SK-MEL-5 (cell line): ENCODE measurements around the gene CR1. TPM values are rescaled to one million over a fixed set of nuclear protein-coding genes. Genes with fewer than 3 reads are reported as not detected.
"Not testable (repeated sequence)": the region's sequence is repeated elsewhere in the genome, so short reads cannot be mapped to it uniquely, and the experiment has no call there.

Experiments used
- DNase-seq: peaks from one replicate; pipeline ENCODE4 v3.0.0-alpha.2; 2016; ENCODE audit warnings: low read depth, low spot score
- in situ Hi-C: cut with HindIII; loops from 2 replicates; pipeline ENCODE4 v1.10.0; 2016; ENCODE audit warnings: low sequenced_read_pairs, high pct_unique_total_duplicates, low pct_unique_long_range_greater_than_20kb
- total RNA-seq: library from RNA; depleted of rRNA; stranded (reverse); fragments of >200 nt; shearing (Covaris generic); gene quantifications from 2 replicates; pipeline ENCODE4 v1.2.3, GENCODE V29; 2014

Gene CR1
- total RNA-seq, 1 experiment from 2014 or later = not detected

DNA sequence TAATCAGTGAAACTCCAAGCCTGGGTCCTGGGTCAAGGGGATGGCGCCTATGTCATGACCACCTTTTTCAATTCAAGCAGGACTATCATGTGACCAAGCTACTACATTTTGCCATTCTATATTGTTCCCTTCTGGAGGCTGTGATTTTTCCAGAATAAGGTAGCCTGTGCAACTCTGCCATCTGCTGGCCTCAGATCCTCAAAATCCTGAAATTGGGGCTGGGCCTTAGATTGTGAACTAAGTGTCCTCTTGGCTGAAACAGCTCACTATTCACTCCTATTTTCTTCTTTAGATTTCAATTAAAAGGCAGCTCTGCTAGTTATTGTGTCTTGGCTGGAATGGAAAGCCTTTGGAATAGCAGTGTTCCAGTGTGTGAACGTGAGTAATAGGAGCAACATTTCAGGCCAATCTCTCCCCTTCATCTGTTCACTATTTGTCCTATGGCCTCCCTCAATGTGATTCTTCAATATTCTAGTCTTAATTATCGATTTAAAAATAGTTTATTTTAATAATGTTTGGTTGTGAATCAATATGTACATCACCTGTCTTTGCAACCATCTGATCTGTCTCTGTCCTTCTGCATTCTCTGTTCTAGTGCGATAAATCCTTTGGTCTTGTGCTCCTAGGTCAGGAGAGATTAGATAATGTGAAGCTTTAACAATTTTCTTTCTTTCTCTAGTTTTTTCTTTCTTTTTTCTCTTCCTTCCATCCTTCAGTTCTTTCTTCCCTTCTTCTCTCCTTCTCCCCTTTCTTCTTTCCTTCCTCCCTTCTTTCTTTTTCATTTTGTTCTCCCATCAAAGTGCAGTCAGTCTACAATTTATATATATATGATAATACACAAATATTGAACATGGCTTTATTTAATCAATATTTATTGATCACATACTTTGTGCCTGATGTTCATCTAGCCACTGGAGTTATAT lies 69.8 kb downstream of the CR1 start:
- DNase-seq = peak; percentile 60
- in situ Hi-C loops = no loop called here

GRCh38 chr1:207571926-207572325 lies 76.0 kb downstream of the CR1 start:
- DNase-seq, in situ Hi-C loops: not testable (repeated sequence)

DNA sequence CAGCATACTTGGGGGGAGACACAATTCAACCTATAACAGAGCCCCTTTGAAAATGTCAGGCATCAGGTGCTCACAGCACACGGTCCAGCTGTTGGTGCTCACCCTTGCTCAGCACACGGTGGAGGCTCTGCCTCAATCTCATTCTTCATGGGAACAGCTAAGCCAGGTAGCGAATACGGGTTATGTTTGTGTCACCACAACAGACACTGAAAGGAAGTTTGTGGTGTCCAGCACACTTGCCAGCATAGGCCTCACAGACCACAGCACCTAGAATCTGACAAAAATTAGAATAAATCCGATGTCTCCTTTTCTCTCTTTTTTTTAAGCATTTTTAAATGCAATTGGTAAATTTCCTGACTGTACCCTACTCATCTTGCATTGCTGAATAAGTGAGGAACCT lies 77.1 kb downstream of the CR1 start:
- DNase-seq, in situ Hi-C loops: not testable (repeated sequence)

DNA sequence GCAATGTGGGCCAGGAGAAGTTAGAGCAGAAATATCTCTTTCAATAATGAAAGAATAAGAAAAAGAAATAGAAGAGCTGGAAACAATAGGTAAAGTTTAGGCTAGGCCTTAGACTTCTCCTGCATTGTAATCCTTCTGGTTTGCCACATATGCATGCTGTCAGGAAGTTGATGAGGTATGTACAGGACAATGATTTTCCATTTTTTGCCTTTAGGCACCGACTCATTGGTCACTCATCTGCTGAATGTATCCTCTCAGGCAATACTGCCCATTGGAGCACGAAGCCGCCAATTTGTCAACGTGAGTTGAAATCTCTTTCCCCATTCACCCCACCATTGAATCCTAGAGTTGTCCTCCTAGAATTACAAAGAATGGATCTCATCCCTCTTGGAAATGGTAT lies 79.4 kb downstream of the CR1 start:
- in situ Hi-C loops, DNase-seq: not testable (repeated sequence)

DNA sequence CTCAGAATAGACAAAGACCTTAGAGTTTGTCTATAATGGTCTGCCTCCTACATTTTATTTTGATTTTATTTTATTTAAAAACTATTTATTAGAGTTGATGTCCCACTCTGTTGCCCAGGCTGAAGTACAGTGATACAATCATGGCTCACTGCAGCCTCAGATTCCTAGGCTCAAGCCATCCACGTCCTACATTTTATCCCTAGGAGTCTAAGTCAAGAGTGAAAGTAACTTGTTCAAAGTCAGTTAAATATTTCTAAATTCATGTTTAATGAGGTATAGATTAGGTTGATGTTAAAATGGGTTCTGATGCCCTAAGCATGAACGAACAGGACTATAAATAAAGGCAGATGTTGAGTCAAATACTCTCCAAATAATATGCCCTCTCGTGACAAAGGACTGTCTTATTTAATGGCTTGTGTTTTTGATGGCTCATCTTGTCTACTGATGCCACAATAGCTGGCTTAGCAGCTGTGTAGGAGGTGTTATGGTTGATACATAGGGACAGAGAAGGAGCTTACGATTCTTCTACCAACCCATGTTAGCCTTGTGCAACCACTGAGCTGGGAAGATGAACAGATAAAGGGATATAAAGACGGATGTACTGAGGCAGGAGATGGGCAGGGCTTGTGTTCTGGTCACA lies 83.0 kb downstream of the CR1 start:
- in situ Hi-C loops = no loop called here
- DNase-seq = no peak

DNA sequence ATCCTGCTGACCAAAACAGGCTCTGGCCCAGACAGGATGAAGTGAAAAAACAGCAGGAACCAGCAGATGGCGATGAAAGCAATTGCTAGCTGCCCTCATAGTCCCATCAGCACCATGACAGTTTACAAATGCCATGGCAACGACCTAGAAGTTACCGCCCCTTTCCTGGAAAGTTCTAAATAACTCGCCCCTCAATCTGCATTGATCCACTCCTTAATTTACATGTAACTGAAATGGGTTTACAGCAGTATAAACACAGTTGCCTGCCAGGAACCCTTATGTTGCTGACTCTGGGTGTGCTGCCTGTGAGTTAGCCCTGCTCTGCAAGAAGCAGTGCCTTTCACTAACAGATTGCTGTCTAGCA lies 83.5 kb downstream of the CR1 start:
- DNase-seq = peak; percentile 88
- in situ Hi-C loops = no loop called here

- in situ Hi-C loops = no loop called here
- DNase-seq = peak; percentile 26
These were observed 85.7 kb downstream of the CR1 start for GRCh38 chr1:207581496-207582153.

- in situ Hi-C loops, DNase-seq: not testable (repeated sequence)
These were observed 93.5 kb downstream of the CR1 start for GRCh38 chr1:207589506-207589905.

DNA sequence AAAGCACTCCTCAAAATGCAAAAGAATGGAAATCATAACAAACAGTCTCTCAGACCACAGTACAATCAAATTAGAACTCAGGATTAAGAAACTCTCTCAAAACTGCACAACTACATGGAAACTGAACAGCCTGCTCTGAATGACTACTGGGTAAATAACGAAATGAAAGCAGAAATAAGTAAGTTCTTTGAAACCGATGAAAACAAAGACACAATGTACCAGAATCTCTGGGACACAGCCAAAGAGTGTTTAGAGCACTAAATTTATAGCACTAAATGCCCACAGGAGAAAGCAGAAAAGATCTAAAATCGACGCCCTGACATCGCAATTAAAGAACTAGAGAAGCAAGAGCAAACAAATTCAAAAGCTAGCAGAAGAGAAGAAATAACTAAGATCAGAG lies 95.2 kb downstream of the CR1 start:
- DNase-seq, in situ Hi-C loops: not testable (repeated sequence)

GRCh38 chr1:207594095-207594494 lies 98.1 kb downstream of the CR1 start:
- DNase-seq, in situ Hi-C loops: not testable (repeated sequence)

- no peak for DNase-seq
- in situ Hi-C loops = no loop called here
These were observed 107.8 kb downstream of the CR1 start for GRCh38 chr1:207603777-207604176.

GRCh38 chr1:207605444-207606361 lies 109.7 kb downstream of the CR1 start:
- no peak for DNase-seq
- in situ Hi-C loops = no loop called here

DNA sequence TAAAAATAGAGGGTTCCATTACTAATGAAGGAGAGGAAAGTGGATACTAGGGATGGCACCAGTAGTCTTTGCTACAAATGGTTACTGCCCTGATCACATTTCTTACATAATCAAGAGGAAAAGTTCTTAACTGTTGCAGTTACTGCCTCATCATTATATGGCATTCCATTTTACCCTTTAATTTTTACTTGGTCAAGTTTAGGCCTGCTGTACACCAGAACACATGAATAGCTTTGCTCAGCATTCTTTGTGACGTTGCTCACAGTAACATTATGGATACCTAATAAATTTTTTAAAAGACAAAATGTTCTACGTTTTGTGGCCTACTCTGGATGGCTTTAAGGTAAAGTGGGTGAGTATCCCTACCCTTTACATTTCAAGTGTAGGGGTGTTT lies 110.4 kb downstream of the CR1 start:
- in situ Hi-C loops = no loop called here

DNA sequence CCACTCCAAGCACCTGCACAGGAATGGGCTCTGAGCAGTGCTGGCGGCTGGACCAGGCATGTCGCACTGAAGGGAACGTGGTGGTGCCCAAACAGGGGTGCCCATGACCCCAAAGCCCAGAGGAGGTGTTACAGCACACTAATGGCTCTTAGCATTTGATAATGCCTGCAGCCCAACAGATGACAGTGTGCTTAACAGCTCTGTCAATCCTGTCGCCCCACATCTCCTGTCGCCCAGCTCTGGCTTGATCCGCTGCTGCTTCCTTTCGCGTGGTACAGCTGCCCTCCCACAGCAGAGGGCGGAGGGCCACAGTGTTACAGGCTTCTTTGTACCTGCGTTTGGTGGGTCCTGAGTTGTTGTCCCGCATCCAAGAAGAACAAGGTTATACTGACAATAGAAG lies 116.8 kb downstream of the CR1 start:
- in situ Hi-C loops = no loop called here
- DNase-seq = no peak

More for the DNA sequence above, 110.4 kb downstream of the CR1 start:
- DNase-seq = no peak

GRCh38 chr1:207619871-207620542 lies 124.0 kb downstream of the CR1 start:
- in situ Hi-C loops = no loop called here
- peak; percentile 73 for DNase-seq

DNA sequence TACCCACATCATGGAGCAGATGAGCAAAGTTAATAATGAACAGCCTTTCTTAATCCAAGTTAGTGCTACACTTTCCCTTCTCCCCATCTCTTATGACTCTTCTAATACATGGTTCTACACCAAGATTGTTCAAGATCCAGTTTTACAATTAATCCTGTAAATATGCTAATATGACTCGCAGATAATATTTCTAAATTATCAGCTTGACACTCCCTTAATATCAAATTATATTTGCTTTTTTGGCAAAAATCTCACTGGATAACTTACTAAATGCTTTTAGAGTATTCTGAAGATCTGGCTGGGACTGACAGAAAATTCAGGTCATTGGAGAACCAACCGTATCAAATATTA lies 124.6 kb downstream of the CR1 start:
- in situ Hi-C loops = no loop called here
- no peak for DNase-seq

DNA sequence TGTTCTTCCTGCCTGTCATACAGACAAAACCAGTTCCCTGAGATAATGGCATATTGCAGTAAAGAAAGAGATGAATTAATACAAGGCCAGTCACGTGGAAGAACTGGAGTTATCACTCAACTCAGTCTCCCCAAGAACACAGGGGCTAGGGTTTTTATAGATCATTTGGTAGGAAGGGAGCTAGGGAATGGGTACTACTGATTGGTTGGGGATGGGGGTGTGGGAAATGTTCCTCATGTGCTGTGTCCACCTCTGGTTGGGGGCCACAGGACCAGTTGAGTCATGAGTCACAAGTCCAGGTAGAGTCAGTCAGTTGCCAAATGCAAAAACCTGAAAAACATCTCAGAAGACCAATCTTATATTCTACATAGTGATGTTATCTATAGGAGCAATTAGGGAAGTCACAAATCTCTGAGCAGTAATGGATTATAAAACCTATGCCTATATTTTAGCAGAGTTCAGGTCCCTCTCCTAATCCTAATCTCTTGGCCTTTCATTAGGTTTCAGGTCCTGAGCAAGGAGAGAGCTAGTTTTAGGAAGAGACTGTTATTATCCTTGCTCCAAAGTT lies 129.6 kb downstream of the CR1 start:
- DNase-seq, in situ Hi-C loops: not testable (repeated sequence)
